SK-N-SH treated with all-trans-retinoic acid at 6 μM for 48 hours (cell line): Measurements from ENCODE around the gene TDRD7.

Experiments
- ATAC-seq: fragments of 200-7000 bp; cut with Tn5 transposase; 3 replicates; pipeline ENCODE4 v1.9.1; 2020; ENCODE audit warnings: mild to moderate bottlenecking, moderate library complexity
- ARNTL ChIP-seq: fragments of 450-650 bp; formaldehyde crosslinking; IDR thresholded peaks from 2 replicates; pipeline ENCODE4 v1.5.0; 2020; ENCODE audit warnings: low read depth, mild to moderate bottlenecking, moderate library complexity, borderline replicate concordance
- BACH2 ChIP-seq: fragments of 250-450 bp; sonication (Bioruptor Pico); IDR thresholded peaks from 2 replicates; pipeline ENCODE4 v1.9.0; 2021; ENCODE audit warnings: mild to moderate bottlenecking, borderline replicate concordance
- ESRRG ChIP-seq: fragments of 250-450 bp; sonication (Bioruptor Pico); IDR thresholded peaks from 2 replicates; pipeline ENCODE4 v1.6.1; 2021; ENCODE audit warnings: mild to moderate bottlenecking
- GLIS3 ChIP-seq: fragments of 250-450 bp; sonication (Bioruptor Pico); IDR thresholded peaks from 2 replicates; pipeline ENCODE4 v1.5.0; 2020; ENCODE audit warnings: mild to moderate bottlenecking, moderate library complexity
- PPARA ChIP-seq: fragments of 250-450 bp; sonication (Bioruptor Pico); IDR thresholded peaks from 2 replicates; pipeline ENCODE4 v1.5.0; 2020; ENCODE audit warnings: mild to moderate bottlenecking, borderline replicate concordance
- RARB ChIP-seq: fragments of 250-450 bp; sonication (Bioruptor Pico); IDR thresholded peaks from 2 replicates; pipeline ENCODE4 v1.8.0; 2021; ENCODE audit warnings: mild to moderate bottlenecking, moderate library complexity
- SNAI2 ChIP-seq: fragments of 250-450 bp; sonication (Bioruptor Pico); IDR thresholded peaks from 2 replicates; pipeline ENCODE4 v1.5.0; 2020; ENCODE audit warnings: mild to moderate bottlenecking, moderate library complexity
- TCF4 ChIP-seq: fragments of 250-450 bp; sonication (Bioruptor Pico); IDR thresholded peaks from 2 replicates; pipeline ENCODE4 v1.8.0; 2021; ENCODE audit warnings: mild to moderate bottlenecking, moderate library complexity, borderline replicate concordance
- ZC3H10 ChIP-seq: fragments of 250-450 bp; sonication (Bioruptor Pico); IDR thresholded peaks from 2 replicates; pipeline ENCODE4 v1.5.1; 2021; ENCODE audit warnings: mild to moderate bottlenecking, moderate library complexity
- ZFP3 ChIP-seq: fragments of 250-450 bp; sonication (Bioruptor Pico); IDR thresholded peaks from 2 replicates; pipeline ENCODE4 v1.5.0; 2020; ENCODE audit warnings: mild to moderate bottlenecking, moderate library complexity
- ZFP30 ChIP-seq: fragments of 450-650 bp; formaldehyde crosslinking; IDR thresholded peaks from 2 replicates; pipeline ENCODE4 v1.5.0; 2022; ENCODE audit warnings: mild to moderate bottlenecking, moderate library complexity
- ZNF565 ChIP-seq: fragments of 450-650 bp; formaldehyde crosslinking; conservative IDR thresholded peaks from 2 replicates; pipeline ENCODE4 v1.5.0; 2020; ENCODE audit warnings: low read depth, mild to moderate bottlenecking, moderate library complexity
- ZNF70 ChIP-seq: fragments of 450-650 bp; formaldehyde crosslinking; IDR thresholded peaks from 2 replicates; pipeline ENCODE4 v1.5.0; 2020; ENCODE audit warnings: mild to moderate bottlenecking, moderate library complexity
- ZNF8 ChIP-seq: fragments of 450-650 bp; formaldehyde crosslinking; IDR thresholded peaks from 2 replicates; pipeline ENCODE4 v1.5.0; 2020; ENCODE audit warnings: mild to moderate bottlenecking, moderate library complexity
- TF ChIP-seq, protein P1 (sequence below): fragments of 250-450 bp; sonication (Bioruptor Pico); IDR thresholded peaks from 2 replicates; pipeline ENCODE4 v1.8.0; 2021; ENCODE audit warnings: low read depth, mild to moderate bottlenecking, moderate library complexity, borderline replicate concordance
- TF ChIP-seq, protein P2 (sequence below): fragments of 250-450 bp; sonication (Bioruptor Pico); IDR thresholded peaks from 2 replicates; pipeline ENCODE4 v1.5.0; 2020; ENCODE audit warnings: mild to moderate bottlenecking, moderate library complexity
- TF ChIP-seq, protein P3 (sequence below): fragments of 250-450 bp; sonication (Bioruptor Pico); IDR thresholded peaks from 2 replicates; pipeline ENCODE4 v1.8.0; 2020; ENCODE audit warnings: mild to moderate bottlenecking, moderate library complexity, borderline replicate concordance
- TF ChIP-seq, protein P4 (sequence below): fragments of 250-450 bp; sonication (Bioruptor Pico); IDR thresholded peaks from 2 replicates; pipeline ENCODE4 v1.5.1; 2021; ENCODE audit warnings: mild to moderate bottlenecking, moderate library complexity

TDRD7 gene, protein sequence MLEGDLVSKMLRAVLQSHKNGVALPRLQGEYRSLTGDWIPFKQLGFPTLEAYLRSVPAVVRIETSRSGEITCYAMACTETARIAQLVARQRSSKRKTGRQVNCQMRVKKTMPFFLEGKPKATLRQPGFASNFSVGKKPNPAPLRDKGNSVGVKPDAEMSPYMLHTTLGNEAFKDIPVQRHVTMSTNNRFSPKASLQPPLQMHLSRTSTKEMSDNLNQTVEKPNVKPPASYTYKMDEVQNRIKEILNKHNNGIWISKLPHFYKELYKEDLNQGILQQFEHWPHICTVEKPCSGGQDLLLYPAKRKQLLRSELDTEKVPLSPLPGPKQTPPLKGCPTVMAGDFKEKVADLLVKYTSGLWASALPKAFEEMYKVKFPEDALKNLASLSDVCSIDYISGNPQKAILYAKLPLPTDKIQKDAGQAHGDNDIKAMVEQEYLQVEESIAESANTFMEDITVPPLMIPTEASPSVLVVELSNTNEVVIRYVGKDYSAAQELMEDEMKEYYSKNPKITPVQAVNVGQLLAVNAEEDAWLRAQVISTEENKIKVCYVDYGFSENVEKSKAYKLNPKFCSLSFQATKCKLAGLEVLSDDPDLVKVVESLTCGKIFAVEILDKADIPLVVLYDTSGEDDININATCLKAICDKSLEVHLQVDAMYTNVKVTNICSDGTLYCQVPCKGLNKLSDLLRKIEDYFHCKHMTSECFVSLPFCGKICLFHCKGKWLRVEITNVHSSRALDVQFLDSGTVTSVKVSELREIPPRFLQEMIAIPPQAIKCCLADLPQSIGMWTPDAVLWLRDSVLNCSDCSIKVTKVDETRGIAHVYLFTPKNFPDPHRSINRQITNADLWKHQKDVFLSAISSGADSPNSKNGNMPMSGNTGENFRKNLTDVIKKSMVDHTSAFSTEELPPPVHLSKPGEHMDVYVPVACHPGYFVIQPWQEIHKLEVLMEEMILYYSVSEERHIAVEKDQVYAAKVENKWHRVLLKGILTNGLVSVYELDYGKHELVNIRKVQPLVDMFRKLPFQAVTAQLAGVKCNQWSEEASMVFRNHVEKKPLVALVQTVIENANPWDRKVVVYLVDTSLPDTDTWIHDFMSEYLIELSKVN

DNA sequence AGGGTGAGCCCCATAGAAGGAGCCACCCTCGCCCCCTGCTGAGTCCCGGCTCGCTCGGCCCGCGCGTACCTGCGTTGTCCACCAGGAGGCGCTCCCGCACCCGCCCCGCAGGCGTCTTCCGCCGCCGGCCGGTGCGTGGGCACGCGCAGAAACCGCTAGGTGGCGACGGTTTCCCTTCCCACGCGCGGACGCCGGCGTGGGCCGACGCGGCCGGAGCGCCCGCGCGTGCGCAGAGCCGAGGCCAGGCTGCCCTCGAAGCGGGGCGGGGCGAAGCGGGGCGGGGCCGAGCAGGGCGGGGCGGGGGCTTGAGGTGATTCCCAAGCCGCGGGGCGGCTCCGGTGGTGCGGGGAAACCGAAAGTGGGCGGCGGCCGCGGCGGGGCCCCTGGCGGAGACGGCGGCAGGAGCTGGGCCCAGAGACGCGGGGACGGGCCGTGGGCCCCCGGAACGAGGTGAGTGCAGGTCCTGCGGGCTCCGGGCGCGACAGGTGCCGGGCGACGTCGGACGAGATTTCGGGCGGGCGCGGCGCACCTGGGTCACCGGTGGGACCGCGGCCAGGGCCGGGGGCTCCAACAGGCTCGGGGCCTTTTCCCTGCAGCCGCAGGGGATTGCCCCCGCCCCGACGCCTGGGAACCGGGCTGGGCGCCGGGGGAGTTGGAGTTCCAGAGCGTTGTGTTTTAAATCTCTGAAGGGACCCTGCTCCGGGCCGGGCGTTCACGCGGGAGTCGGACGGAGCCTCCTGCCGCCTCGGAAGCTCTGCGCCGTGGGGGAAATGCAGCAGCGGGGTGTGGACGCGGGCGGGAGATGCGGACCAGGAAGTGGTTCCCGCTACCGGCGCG, at the start of gene TDRD7:
TSS of gene TDRD7 (plus strand) at position 308 of the 837 bp plus-strand sequence. CDS start 16,370 bp downstream, outside the sequence.
- ATAC-seq, result peak; percentile 89
- TF ChIP-seq GLIS3 (0 out of 2 replicates have a peak, but pooled peaks have one; percentile 9), ZNF70 (CRISPR knock-in tag) (peak; percentile 46; the same call in 1 of the 2 replicates), ZFP3 (CRISPR knock-in tag) (peak; percentile 60; the same call in 1 of the 2 replicates), PPARA (CRISPR knock-in tag) (no peak), SNAI2 (CRISPR knock-in tag) (peak; percentile 56; the same call in 1 of the 2 replicates)
- TF ChIP-seq, protein P1, sequence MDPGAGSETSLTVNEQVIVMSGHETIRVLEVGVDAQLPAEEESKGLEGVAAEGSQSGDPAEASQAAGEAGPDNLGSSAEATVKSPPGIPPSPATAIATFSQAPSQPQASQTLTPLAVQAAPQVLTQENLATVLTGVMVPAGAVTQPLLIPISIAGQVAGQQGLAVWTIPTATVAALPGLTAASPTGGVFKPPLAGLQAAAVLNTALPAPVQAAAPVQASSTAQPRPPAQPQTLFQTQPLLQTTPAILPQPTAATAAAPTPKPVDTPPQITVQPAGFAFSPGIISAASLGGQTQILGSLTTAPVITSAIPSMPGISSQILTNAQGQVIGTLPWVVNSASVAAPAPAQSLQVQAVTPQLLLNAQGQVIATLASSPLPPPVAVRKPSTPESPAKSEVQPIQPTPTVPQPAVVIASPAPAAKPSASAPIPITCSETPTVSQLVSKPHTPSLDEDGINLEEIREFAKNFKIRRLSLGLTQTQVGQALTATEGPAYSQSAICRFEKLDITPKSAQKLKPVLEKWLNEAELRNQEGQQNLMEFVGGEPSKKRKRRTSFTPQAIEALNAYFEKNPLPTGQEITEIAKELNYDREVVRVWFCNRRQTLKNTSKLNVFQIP (CRISPR knock-in tag), result no peak
- TF ChIP-seq, protein P2, sequence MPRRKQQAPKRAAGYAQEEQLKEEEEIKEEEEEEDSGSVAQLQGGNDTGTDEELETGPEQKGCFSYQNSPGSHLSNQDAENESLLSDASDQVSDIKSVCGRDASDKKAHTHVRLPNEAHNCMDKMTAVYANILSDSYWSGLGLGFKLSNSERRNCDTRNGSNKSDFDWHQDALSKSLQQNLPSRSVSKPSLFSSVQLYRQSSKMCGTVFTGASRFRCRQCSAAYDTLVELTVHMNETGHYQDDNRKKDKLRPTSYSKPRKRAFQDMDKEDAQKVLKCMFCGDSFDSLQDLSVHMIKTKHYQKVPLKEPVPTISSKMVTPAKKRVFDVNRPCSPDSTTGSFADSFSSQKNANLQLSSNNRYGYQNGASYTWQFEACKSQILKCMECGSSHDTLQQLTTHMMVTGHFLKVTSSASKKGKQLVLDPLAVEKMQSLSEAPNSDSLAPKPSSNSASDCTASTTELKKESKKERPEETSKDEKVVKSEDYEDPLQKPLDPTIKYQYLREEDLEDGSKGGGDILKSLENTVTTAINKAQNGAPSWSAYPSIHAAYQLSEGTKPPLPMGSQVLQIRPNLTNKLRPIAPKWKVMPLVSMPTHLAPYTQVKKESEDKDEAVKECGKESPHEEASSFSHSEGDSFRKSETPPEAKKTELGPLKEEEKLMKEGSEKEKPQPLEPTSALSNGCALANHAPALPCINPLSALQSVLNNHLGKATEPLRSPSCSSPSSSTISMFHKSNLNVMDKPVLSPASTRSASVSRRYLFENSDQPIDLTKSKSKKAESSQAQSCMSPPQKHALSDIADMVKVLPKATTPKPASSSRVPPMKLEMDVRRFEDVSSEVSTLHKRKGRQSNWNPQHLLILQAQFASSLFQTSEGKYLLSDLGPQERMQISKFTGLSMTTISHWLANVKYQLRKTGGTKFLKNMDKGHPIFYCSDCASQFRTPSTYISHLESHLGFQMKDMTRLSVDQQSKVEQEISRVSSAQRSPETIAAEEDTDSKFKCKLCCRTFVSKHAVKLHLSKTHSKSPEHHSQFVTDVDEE (CRISPR knock-in tag), result peak; percentile 99
- TF ChIP-seq, all 23 proteins: peak for 5

DNA sequence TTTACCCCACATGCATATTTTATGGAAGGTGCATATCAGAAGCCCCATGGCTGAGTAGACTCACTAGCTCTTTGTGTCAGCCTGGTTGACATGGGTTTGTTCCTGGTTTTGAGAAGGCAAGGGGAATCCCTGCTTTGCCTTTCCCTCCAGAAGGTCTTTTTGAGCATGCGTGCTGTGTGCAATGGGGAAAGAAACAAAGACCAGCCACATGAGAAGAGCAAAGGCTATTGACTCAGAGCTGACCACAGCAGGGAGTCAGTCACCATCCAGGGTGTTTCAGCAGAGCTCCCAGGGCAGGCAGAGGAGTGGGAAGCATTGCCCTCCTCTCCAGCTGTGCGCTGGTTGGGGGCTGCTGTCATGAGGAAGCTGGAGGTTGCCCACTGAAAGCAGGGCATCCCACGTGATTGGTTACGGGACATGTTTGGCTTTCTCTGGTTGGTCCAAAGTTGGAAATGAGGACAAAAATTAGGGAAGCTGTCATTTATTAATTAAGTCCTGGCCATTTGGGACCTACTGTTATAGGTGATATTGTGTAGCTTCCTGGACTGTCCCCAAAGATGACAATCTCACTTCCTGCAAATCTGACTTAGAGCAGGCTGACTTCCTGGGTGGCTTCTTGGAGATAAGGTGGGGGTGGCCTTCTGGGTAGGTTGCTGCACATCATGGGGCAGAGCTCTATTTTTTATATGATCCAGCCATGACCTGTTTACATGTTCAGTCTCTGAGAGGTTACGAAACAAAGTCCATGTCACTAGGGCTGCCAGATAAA, 48.9 kb upstream of the TDRD7 start:
- no peak for ATAC-seq

DNA sequence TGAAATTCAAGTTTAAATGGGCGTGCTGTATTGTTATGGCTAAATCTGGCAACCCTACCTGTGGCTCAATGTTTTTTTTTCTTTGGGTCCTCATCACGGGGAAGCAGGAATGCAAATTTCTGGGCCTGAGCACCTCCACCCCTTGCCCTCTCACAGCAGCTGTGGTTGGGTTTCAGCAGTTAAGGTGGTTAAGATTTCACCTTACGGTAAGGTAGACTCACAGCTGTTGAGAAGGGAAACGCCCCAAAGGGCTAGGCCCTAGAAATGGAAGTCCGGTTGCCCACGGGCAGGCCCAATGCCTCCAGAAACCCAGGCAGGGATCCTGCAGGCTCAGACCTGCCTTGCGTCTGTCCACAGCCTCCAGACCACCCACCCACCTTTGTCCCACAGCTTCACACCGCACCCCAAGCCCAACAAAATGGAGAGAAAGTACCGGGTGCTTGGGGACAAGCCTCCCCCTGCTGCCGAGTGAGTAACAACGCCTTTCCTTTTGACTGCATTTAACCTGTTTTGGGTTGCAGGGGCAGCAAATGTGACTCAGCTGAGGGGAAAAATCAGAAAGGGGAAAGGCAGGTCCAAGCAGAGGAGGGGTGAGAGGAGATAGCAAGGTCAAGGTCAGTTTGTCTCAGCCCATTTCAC, 48.1 kb upstream of the TDRD7 start:
- ATAC-seq, result no peak
- no peak for TF ChIP-seq ZNF70 (CRISPR knock-in tag)

More for the DNA sequence above, 48.9 kb upstream of the TDRD7 start:
- TF ChIP-seq SNAI2 (CRISPR knock-in tag) (no peak), ZNF565 (no peak), ZC3H10 (CRISPR knock-in tag) (no peak)
- TF ChIP-seq, protein P3, sequence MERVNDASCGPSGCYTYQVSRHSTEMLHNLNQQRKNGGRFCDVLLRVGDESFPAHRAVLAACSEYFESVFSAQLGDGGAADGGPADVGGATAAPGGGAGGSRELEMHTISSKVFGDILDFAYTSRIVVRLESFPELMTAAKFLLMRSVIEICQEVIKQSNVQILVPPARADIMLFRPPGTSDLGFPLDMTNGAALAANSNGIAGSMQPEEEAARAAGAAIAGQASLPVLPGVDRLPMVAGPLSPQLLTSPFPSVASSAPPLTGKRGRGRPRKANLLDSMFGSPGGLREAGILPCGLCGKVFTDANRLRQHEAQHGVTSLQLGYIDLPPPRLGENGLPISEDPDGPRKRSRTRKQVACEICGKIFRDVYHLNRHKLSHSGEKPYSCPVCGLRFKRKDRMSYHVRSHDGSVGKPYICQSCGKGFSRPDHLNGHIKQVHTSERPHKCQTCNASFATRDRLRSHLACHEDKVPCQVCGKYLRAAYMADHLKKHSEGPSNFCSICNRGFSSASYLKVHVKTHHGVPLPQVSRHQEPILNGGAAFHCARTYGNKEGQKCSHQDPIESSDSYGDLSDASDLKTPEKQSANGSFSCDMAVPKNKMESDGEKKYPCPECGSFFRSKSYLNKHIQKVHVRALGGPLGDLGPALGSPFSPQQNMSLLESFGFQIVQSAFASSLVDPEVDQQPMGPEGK (CRISPR knock-in tag), result no peak

DNA sequence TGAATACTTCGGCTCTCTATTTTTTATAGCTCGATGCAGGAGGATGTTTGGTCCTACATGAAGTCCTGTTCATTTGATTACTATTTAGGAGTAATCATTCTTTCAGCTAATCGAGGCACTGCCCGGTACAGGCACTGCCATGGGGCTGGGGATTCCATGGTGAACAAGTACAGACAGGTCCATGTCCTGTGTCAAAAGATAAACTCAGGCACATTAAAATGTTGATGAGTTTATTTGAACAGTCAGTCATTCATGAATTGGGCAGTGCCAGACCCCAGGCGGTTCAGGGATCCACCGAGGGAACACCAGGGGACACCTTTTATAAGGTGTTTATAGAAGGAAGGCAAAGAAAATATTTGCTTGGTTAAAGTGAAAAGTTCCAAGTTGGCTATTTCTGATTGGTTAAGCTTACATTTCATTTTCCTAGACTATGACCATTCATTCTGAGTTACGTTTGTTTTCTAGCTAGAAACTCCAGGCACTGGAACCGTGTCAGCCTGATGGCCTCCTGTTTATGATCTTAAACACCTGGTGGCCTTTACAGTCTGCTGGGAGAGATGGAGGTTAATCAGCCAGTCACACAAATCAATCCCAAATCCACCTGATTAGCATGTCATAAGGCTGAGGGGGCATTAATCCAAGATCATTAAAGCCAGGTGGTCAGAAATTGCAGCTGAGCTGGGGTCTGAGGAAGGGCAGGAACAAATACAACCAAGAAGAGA, 47.0 kb upstream of the TDRD7 start:
- no peak for TF ChIP-seq ZC3H10 (CRISPR knock-in tag)
- TF ChIP-seq, protein P3 (CRISPR knock-in tag), result no peak
- TF ChIP-seq ESRRG (CRISPR knock-in tag), result no peak
- no peak for TF ChIP-seq RARB
- TF ChIP-seq, protein P4, sequence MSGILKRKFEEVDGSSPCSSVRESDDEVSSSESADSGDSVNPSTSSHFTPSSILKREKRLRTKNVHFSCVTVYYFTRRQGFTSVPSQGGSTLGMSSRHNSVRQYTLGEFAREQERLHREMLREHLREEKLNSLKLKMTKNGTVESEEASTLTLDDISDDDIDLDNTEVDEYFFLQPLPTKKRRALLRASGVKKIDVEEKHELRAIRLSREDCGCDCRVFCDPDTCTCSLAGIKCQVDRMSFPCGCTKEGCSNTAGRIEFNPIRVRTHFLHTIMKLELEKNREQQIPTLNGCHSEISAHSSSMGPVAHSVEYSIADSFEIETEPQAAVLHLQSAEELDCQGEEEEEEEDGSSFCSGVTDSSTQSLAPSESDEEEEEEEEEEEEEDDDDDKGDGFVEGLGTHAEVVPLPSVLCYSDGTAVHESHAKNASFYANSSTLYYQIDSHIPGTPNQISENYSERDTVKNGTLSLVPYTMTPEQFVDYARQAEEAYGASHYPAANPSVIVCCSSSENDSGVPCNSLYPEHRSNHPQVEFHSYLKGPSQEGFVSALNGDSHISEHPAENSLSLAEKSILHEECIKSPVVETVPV (CRISPR knock-in tag), result no peak
- no peak for TF ChIP-seq ZNF70 (CRISPR knock-in tag)
- TF ChIP-seq ZNF8 (CRISPR knock-in tag), result no peak
- no peak for TF ChIP-seq ARNTL (CRISPR knock-in tag)
- TF ChIP-seq BACH2 (CRISPR knock-in tag), result no peak
- no peak for TF ChIP-seq ZFP30 (CRISPR knock-in tag)
- no peak for TF ChIP-seq SNAI2 (CRISPR knock-in tag)
- no peak for TF ChIP-seq TCF4 (CRISPR knock-in tag)

More for the DNA sequence above, 47.0 kb upstream of the TDRD7 start:
- ATAC-seq, result no peak
